GM23338 (cell line): ENCODE data around the gene C1QTNF1. TPM values are rescaled to one million over a fixed set of nuclear protein-coding genes. Genes with fewer than 3 reads are reported as not detected.
A peak's percentile ranks its signal among the peaks of the same experiment; 100 is the strongest.

Experiments used
- ATAC-seq: fragments of 200-7000 bp; cut with Tn5 transposase; 3 replicates; pipeline ENCODE4 v1.9.1; 2020
- DNase-seq: peaks from one replicate; pipeline ENCODE4 v3.0.0-alpha.2; 2015; ENCODE audit warnings: low spot score
- H2AFZ ChIP-seq: fragments of 200-600 bp; sonication (generic); 2 replicates; pipeline ENCODE4 v1.8.0; 2016; ENCODE audit warnings: antibody characterized with exemption, mild to moderate bottlenecking, moderate library complexity
- H3F3A ChIP-seq: fragments of 200-600 bp; sonication (generic); replicated peaks from 2 replicates; pipeline ENCODE4 v1.8.0; 2017; ENCODE audit warnings: antibody characterized with exemption, mixed run types, low read depth
- H3K27ac ChIP-seq: fragments of 200-600 bp; sonication (generic); 2 replicates; pipeline ENCODE4 v1.6.1; 2016; ENCODE audit warnings: low read depth
- H3K27me3 ChIP-seq: fragments of 200-600 bp; sonication (generic); 2 replicates; pipeline ENCODE4 v1.8.0; 2016; ENCODE audit warnings: mild to moderate bottlenecking, mixed run types, moderate library complexity; ENCODE audit not compliant: insufficient read depth
- H3K36me3 ChIP-seq: fragments of 200-600 bp; sonication (generic); 2 replicates; pipeline ENCODE4 v1.8.0; 2016; ENCODE audit warnings: mild to moderate bottlenecking; ENCODE audit not compliant: insufficient read depth
- H3K4me1 ChIP-seq: fragments of 200-600 bp; sonication (generic); 2 replicates; pipeline ENCODE4 v1.8.0; 2016; ENCODE audit warnings: mild to moderate bottlenecking, moderate library complexity; ENCODE audit not compliant: insufficient read depth
- H3K4me2 ChIP-seq: fragments of 200-600 bp; sonication (generic); 2 replicates; pipeline ENCODE4 v1.7.1; 2017; ENCODE audit warnings: mixed run types
- H3K4me3 ChIP-seq: fragments of 200-600 bp; sonication (generic); 2 replicates; pipeline ENCODE4 v1.6.1; 2016; ENCODE audit warnings: mixed run types
- H3K79me2 ChIP-seq: fragments of 200-600 bp; sonication (generic); replicated peaks from 2 replicates; pipeline ENCODE4 v1.8.0; 2017; ENCODE audit warnings: mild to moderate bottlenecking; ENCODE audit not compliant: insufficient read depth
- H3K9me2 ChIP-seq: fragments of 200-600 bp; sonication (generic); 2 replicates; pipeline ENCODE4 v1.8.0; 2017; ENCODE audit not compliant: insufficient read depth
- H4K20me1 ChIP-seq: fragments of 200-600 bp; sonication (generic); replicated peaks from 2 replicates; pipeline ENCODE4 v1.8.0; 2017; ENCODE audit warnings: mild to moderate bottlenecking; ENCODE audit not compliant: insufficient read depth
- H3K27ac Mint-ChIP-seq: 2 replicates; pipeline ENCODE4 v1.8.0; 2020; ENCODE audit warnings: inconsistent platforms, mild to moderate bottlenecking, moderate library complexity, mixed read lengths
- H3K27me3 Mint-ChIP-seq: 3 replicates; pipeline ENCODE4 v1.8.0; 2022; ENCODE audit warnings: low read depth, mild to moderate bottlenecking, moderate library complexity, mixed read lengths, inconsistent platforms; ENCODE audit not compliant: insufficient read depth, poor library complexity
- H3K36me3 Mint-ChIP-seq: 3 replicates; pipeline ENCODE4 v1.8.0; 2021; ENCODE audit warnings: low read depth, mild to moderate bottlenecking, inconsistent platforms, moderate library complexity, mixed read lengths
- H3K4me1 Mint-ChIP-seq: 3 replicates; pipeline ENCODE4 v1.8.0; 2020; ENCODE audit warnings: mild to moderate bottlenecking, inconsistent platforms, mixed read lengths
- H3K4me3 Mint-ChIP-seq: 3 replicates; pipeline ENCODE4 v1.8.0; 2021; ENCODE audit warnings: moderate library complexity, mild to moderate bottlenecking, inconsistent platforms, mixed read lengths
- H3K9me3 Mint-ChIP-seq: 3 replicates; pipeline ENCODE4 v1.8.0; 2020; ENCODE audit warnings: moderate library complexity, mild to moderate bottlenecking, inconsistent platforms, mixed read lengths
- CREB1 ChIP-seq: fragments of 250-450 bp; sonication (Bioruptor Pico); IDR thresholded peaks from 2 replicates; pipeline ENCODE4 v1.5.0; 2020; ENCODE audit warnings: low read depth, mild to moderate bottlenecking, moderate library complexity
- EZH2phosphoT487 ChIP-seq: fragments of 200-600 bp; sonication (generic); IDR thresholded peaks from one replicate; pipeline ENCODE4 v1.8.1; 2018; ENCODE audit warnings: antibody characterized with exemption; ENCODE audit not compliant: unreplicated experiment
- JUNB ChIP-seq: IDR thresholded peaks from one replicate; pipeline ENCODE4 v1.6.1; 2016; ENCODE audit warnings: antibody characterized with exemption; ENCODE audit not compliant: unreplicated experiment
- NANOG ChIP-seq: IDR thresholded peaks from 2 replicates; pipeline ENCODE4 v1.6.1; 2016; ENCODE audit warnings: antibody characterized with exemption, borderline replicate concordance
- POLR2AphosphoS5 ChIP-seq: IDR thresholded peaks from 2 replicates; pipeline ENCODE4 v1.6.1; 2016; ENCODE audit warnings: antibody characterized with exemption, low read depth
- STAT1 ChIP-seq: IDR thresholded peaks from one replicate; pipeline ENCODE4 v1.6.1; 2016; ENCODE audit warnings: antibody characterized with exemption; ENCODE audit not compliant: unreplicated experiment
- ZNF114 ChIP-seq: fragments of 250-450 bp; sonication (Bioruptor Pico); IDR thresholded peaks from 2 replicates; pipeline ENCODE4 v1.5.0; 2020; ENCODE audit warnings: mild to moderate bottlenecking, moderate library complexity
- polyA plus RNA-seq: library from polyadenylated mRNA; unstranded; fragments of >200 nt; fragmentation: Nextera tagmentation; extraction: Ambion mirVana; gene quantifications from 2 replicates; pipeline ENCODE4 v1.2.1, GENCODE V29; 2016
- total RNA-seq: library from RNA; depleted of rRNA; stranded (reverse); fragments of >200 nt; shearing (Covaris generic); gene quantifications from 2 replicates; pipeline ENCODE4 v1.2.3, GENCODE V29; 2014
- TF ChIP-seq, protein P1 (sequence below), 2 experiments: fragments of 200-600 bp in 1 of 2; sonication (generic) in 1 of 2; conservative IDR thresholded peaks; 2 replicates each; pipeline versions ENCODE4 v1.5.1 to v1.6.1; 2016 to 2017; ENCODE audit warnings: antibody characterized with exemption in 2 of 2, low read depth in 2 of 2, mild to moderate bottlenecking in 2 of 2, moderate library complexity in 1 of 2
- TF ChIP-seq, protein P2 (sequence below): IDR thresholded peaks from 2 replicates; pipeline ENCODE4 v1.6.1; 2016; ENCODE audit warnings: antibody characterized with exemption
- TF ChIP-seq, protein P3 (sequence below): IDR thresholded peaks from one replicate; pipeline ENCODE4 v1.6.1; 2018; ENCODE audit warnings: antibody characterized with exemption; ENCODE audit not compliant: unreplicated experiment

The C1QTNF1 gene
- total and polyA plus RNA-seq, 2 experiments from 2014 or later = 1.1 to 1.9 TPM

DNA sequence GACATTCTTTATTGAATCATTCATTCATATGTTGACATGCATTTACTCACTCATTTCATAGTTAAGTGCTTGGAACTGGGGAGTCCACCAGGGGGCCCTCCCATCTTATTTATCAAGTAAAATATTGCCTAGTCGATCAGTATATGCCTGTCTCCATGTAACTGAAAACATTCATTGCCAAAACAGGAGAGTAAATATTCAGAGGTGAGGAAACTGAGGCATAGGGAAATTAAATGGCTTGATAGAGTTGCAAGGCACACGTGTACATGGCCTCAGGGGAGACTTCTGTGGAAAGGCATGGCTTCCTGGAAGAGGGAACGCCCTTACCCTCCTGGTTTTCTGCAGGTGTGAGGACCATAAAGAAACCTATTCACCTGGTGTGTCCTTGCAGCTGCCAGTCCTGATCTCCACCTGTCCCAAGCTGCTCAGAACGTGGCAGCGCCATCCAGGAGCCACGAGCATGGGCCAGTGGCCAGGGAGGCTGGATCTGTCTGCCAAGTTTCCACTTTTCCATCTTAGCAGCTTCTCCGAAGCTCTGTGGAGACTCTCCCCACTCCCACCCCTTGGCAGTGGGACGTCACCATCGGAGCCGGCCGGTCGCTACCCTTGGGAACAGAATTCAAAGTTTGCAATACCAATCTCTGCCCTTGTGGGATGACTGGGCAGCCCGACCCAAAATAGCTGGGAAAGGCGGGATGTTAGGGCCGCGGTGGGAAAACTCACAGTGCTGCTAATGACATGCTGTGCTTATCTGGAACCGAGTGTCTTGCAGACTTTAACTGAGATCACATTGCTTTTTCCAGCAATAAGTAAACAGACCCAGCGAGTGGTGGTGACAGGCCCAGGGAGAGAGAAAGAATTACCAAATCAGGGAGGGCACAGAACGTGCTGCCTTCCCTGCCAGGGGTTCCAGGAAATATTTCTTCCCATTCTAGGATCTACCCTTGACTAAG lies 4.1 kb upstream of the C1QTNF1 start:
- H3K36me3 ChIP-seq = no peaks in the 10 kb centered on the region
- no peak overlapping the region for H3K4me2 ChIP-seq
- peaks cover 5% of the 10 kb centered on the region; the same call in 2 of the 3 replicates for H3K36me3 Mint-ChIP-seq
- peak; percentile 63 for DNase-seq
- no peak for TF ChIP-seq STAT1
- TF ChIP-seq, protein P1, sequence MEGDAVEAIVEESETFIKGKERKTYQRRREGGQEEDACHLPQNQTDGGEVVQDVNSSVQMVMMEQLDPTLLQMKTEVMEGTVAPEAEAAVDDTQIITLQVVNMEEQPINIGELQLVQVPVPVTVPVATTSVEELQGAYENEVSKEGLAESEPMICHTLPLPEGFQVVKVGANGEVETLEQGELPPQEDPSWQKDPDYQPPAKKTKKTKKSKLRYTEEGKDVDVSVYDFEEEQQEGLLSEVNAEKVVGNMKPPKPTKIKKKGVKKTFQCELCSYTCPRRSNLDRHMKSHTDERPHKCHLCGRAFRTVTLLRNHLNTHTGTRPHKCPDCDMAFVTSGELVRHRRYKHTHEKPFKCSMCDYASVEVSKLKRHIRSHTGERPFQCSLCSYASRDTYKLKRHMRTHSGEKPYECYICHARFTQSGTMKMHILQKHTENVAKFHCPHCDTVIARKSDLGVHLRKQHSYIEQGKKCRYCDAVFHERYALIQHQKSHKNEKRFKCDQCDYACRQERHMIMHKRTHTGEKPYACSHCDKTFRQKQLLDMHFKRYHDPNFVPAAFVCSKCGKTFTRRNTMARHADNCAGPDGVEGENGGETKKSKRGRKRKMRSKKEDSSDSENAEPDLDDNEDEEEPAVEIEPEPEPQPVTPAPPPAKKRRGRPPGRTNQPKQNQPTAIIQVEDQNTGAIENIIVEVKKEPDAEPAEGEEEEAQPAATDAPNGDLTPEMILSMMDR (conservative IDR thresholded peaks at IDR 0.05; ENCODE audit: low read depth in 2 of 2) = peak; percentile 64 to 72
- H4K20me1 ChIP-seq = no peaks in the 10 kb centered on the region
- H3K9me3 Mint-ChIP-seq = peaks cover 24% of the 10 kb centered on the region
- H3K27ac Mint-ChIP-seq = no peak overlapping the region
- peaks cover 7% of the 10 kb centered on the region for H3K4me1 ChIP-seq
- no peak for ATAC-seq
- peaks cover 17% of the 10 kb centered on the region for H3K4me1 Mint-ChIP-seq
- H3K9me2 ChIP-seq = no peaks in the 10 kb centered on the region
- no peak overlapping the region for H3K27ac ChIP-seq
- H3K4me3 Mint-ChIP-seq = no peak overlapping the region
- peaks cover 52% of the 10 kb centered on the region for H3K27me3 ChIP-seq
- H3K4me3 ChIP-seq = no peak overlapping the region
- H3K27me3 Mint-ChIP-seq = peaks cover 42% of the 10 kb centered on the region
- no peak overlapping the region for H2AFZ ChIP-seq
- no peaks in the 10 kb centered on the region for H3K79me2 ChIP-seq
- 0 out of 2 replicates have a peak, but pooled peaks cover 2% of the 10 kb centered on the region for H3F3A ChIP-seq

DNA sequence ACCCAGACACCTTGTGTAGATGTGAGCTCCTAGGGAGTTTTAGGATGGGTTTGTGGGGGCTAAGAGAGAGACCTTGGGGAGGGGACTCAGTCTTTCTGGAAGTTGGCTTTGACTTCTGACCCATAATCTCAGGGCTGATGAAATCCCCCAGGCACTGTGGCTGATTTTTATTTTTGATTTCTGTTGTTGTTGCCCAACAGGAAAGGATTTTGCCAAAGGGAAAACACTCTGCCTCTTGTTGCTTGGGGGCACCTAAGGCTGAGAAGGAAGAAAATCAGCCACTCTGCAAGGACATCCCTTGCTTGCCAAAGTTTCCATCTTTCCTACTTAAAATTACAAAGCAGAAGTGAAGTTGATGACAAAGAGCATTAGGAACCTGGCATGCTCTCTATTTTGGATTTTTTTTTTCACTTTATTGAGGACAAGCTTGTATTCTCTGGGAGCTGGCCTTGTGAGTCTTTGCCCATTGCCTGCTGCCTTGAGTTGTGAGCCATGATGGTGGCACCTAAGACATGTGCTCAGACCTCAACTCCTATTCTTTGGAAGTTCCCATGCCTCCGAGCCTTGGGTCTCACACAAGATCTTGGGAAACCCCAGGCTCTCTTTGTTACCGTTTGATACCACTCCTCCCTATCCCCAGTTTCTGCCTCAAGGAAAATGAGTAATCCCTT lies 3.2 kb upstream of the C1QTNF1 start:
- peaks cover 21% of the 10 kb centered on the region for H3K4me1 Mint-ChIP-seq
- peaks cover 17% of the 10 kb centered on the region for H3K9me3 Mint-ChIP-seq
- Histone ChIP-seq H3K4me3 (no peak overlapping the region), H2AFZ (no peak overlapping the region), H3K9me2 (no peaks in the 10 kb centered on the region), H3K4me2 (no peak overlapping the region), H3K36me3 (no peaks in the 10 kb centered on the region), H3K4me1 (peaks cover 7% of the 10 kb centered on the region), H3K27ac (no peak overlapping the region), H3K79me2 (no peaks in the 10 kb centered on the region), H3K27me3 (peaks cover 60% of the 10 kb centered on the region), H4K20me1 (no peaks in the 10 kb centered on the region), H3F3A (0 out of 2 replicates have a peak, but pooled peaks cover 2% of the 10 kb centered on the region)
- H3K27ac Mint-ChIP-seq = no peak overlapping the region
- DNase-seq (no peak), ATAC-seq (no peak)
- H3K4me3 Mint-ChIP-seq = no peak overlapping the region
- peaks cover 47% of the 10 kb centered on the region for H3K27me3 Mint-ChIP-seq
- H3K36me3 Mint-ChIP-seq = peaks cover 3% of the 10 kb centered on the region; the same call in 2 of the 3 replicates
- TF ChIP-seq, protein P2, sequence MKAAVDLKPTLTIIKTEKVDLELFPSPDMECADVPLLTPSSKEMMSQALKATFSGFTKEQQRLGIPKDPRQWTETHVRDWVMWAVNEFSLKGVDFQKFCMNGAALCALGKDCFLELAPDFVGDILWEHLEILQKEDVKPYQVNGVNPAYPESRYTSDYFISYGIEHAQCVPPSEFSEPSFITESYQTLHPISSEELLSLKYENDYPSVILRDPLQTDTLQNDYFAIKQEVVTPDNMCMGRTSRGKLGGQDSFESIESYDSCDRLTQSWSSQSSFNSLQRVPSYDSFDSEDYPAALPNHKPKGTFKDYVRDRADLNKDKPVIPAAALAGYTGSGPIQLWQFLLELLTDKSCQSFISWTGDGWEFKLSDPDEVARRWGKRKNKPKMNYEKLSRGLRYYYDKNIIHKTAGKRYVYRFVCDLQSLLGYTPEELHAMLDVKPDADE = no peak
- TF ChIP-seq, protein P3, sequence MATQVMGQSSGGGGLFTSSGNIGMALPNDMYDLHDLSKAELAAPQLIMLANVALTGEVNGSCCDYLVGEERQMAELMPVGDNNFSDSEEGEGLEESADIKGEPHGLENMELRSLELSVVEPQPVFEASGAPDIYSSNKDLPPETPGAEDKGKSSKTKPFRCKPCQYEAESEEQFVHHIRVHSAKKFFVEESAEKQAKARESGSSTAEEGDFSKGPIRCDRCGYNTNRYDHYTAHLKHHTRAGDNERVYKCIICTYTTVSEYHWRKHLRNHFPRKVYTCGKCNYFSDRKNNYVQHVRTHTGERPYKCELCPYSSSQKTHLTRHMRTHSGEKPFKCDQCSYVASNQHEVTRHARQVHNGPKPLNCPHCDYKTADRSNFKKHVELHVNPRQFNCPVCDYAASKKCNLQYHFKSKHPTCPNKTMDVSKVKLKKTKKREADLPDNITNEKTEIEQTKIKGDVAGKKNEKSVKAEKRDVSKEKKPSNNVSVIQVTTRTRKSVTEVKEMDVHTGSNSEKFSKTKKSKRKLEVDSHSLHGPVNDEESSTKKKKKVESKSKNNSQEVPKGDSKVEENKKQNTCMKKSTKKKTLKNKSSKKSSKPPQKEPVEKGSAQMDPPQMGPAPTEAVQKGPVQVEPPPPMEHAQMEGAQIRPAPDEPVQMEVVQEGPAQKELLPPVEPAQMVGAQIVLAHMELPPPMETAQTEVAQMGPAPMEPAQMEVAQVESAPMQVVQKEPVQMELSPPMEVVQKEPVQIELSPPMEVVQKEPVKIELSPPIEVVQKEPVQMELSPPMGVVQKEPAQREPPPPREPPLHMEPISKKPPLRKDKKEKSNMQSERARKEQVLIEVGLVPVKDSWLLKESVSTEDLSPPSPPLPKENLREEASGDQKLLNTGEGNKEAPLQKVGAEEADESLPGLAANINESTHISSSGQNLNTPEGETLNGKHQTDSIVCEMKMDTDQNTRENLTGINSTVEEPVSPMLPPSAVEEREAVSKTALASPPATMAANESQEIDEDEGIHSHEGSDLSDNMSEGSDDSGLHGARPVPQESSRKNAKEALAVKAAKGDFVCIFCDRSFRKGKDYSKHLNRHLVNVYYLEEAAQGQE = no peak
- TF ChIP-seq STAT1 (no peak), EZH2phosphoT487 (no peak), JUNB (no peak), POLR2AphosphoS5 (no peak), NANOG (no peak), ZNF114 (CRISPR knock-in tag) (no peak), CREB1 (CRISPR knock-in tag) (no peak)
